Erythroblast (primary cell): ENCODE results near the gene CALN1.

Experiments
- GATA1 ChIP-seq: IDR thresholded peaks from 2 replicates; pipeline ENCODE4 v1.6.1; 2011; ENCODE audit warnings: low read depth, mild to moderate bottlenecking, control low read depth, low read length, moderate library complexity
- POLR2A ChIP-seq: IDR thresholded peaks from 2 replicates; pipeline ENCODE4 v1.6.1; 2011; ENCODE audit warnings: mild to moderate bottlenecking, low read length

- TF ChIP-seq POLR2A (no peak), GATA1 (no peak)
These were observed 672.0 kb downstream of the CALN1 start for GRCh38 chr7:71740174-71740560.
